Liver (tissue), 9 donors: ENCODE measurements around the gene FBXO10. TPM values are rescaled to one million over a fixed set of nuclear protein-coding genes. Genes with fewer than 3 reads are reported as not detected.

Experiments used
- DNase-seq: peaks from one replicate; pipeline ENCODE4 v3.0.0-alpha.2; 2017; ENCODE audit warnings: low spot score
- H3K27ac ChIP-seq, 2 donors: one replicate each; pipeline ENCODE4 v1.7.0; 2013; ENCODE audit warnings: inconsistent platforms in 2 of 2, low read length in 2 of 2, control low read depth in 1 of 2, low read depth in 1 of 2, mild to moderate bottlenecking in 1 of 2
- H3K27me3 ChIP-seq, 4 donors: one replicate each; pipeline versions ENCODE4 v1.6.1 to v1.7.0; 2013; ENCODE audit warnings: low read length in 3 of 4, inconsistent platforms in 1 of 4, mild to moderate bottlenecking in 1 of 4, moderate library complexity in 1 of 4; ENCODE audit not compliant: control insufficient read depth in 4 of 4, insufficient read depth in 4 of 4
- H3K36me3 ChIP-seq, 4 donors: one replicate each; pipeline versions ENCODE4 v1.6.1 to v1.7.0; 2013; ENCODE audit warnings: low read length in 3 of 4, mild to moderate bottlenecking in 3 of 4, low read depth in 1 of 4, moderate library complexity in 1 of 4; ENCODE audit not compliant: control insufficient read depth in 4 of 4, insufficient read depth in 3 of 4
- H3K4me1 ChIP-seq, 4 donors: one replicate each; pipeline versions ENCODE4 v1.6.1 to v1.7.0; 2013; ENCODE audit warnings: low read length in 3 of 4, mild to moderate bottlenecking in 3 of 4, moderate library complexity in 1 of 4; ENCODE audit not compliant: control insufficient read depth in 4 of 4, insufficient read depth in 4 of 4
- H3K4me3 ChIP-seq, 3 donors: one replicate each; pipeline versions ENCODE4 v1.6.1 to v1.7.0; 2013; ENCODE audit warnings: low read length in 3 of 3, control low read depth in 1 of 3, low read depth in 1 of 3, mild to moderate bottlenecking in 1 of 3
- H3K9ac ChIP-seq, 2 donors: one replicate each; pipeline ENCODE4 v1.7.0; 2013; ENCODE audit warnings: low read length in 2 of 2, mild to moderate bottlenecking in 2 of 2, moderate library complexity in 2 of 2, control low read depth in 1 of 2, low read depth in 1 of 2
- H3K9me3 ChIP-seq, 4 donors: one replicate each; pipeline versions ENCODE4 v1.6.1 to v1.7.0; 2013; ENCODE audit warnings: low read length in 3 of 4; ENCODE audit not compliant: control insufficient read depth in 4 of 4
- ATF3 ChIP-seq: IDR thresholded peaks from 2 replicates; pipeline ENCODE4 v1.6.1; 2016; ENCODE audit warnings: antibody characterized with exemption
- CTCF ChIP-seq: fragments of 150-350 bp; IDR thresholded peaks from 2 replicates; pipeline ENCODE4 v1.5.1; 2017; ENCODE audit warnings: improper control_type of control experiment, low read depth, low read length; ENCODE audit not compliant: missing input control
- EGR1 ChIP-seq, 2 donors: IDR thresholded peaks; 2 replicates each; pipeline ENCODE4 v1.6.1; 2016 to 2018; ENCODE audit warnings: antibody characterized with exemption in 2 of 2, low read depth in 2 of 2
- FOXA1 ChIP-seq: IDR thresholded peaks from 2 replicates; pipeline ENCODE4 v1.6.1; 2016; ENCODE audit warnings: antibody characterized with exemption
- FOXA2 ChIP-seq: IDR thresholded peaks from 2 replicates; pipeline ENCODE4 v1.6.1; 2016; ENCODE audit warnings: antibody characterized with exemption
- GABPA ChIP-seq, 2 donors: IDR thresholded peaks in 1 of 2; conservative IDR thresholded peaks in 1 of 2; 2 replicates each; pipeline ENCODE4 v1.6.1; 2016; ENCODE audit warnings: antibody characterized with exemption in 2 of 2, mild to moderate bottlenecking in 1 of 2, moderate library complexity in 1 of 2
- HNF4A ChIP-seq, 2 donors: conservative IDR thresholded peaks; 2 replicates each; pipeline ENCODE4 v1.6.1; 2016; ENCODE audit warnings: antibody characterized with exemption in 2 of 2, mild to moderate bottlenecking in 2 of 2
- HNF4G ChIP-seq: IDR thresholded peaks from 2 replicates; pipeline ENCODE4 v1.6.1; 2016; ENCODE audit warnings: antibody characterized with exemption
- JUND ChIP-seq, 2 donors: IDR thresholded peaks; 2 replicates each; pipeline ENCODE4 v1.6.1; 2016; ENCODE audit warnings: antibody characterized with exemption in 2 of 2
- MAX ChIP-seq: IDR thresholded peaks from 2 replicates; pipeline ENCODE4 v1.6.1; 2016; ENCODE audit warnings: antibody characterized with exemption
- NR2F2 ChIP-seq: IDR thresholded peaks from 2 replicates; pipeline ENCODE4 v1.6.1; 2016; ENCODE audit warnings: antibody characterized with exemption
- RAD21 ChIP-seq, 2 donors: IDR thresholded peaks; 2 replicates each; pipeline ENCODE4 v1.6.1; 2016; ENCODE audit warnings: antibody characterized with exemption in 2 of 2, mild to moderate bottlenecking in 2 of 2
- REST ChIP-seq: IDR thresholded peaks from 2 replicates; pipeline ENCODE4 v1.6.1; 2016; ENCODE audit warnings: antibody characterized with exemption, mild to moderate bottlenecking
- RXRA ChIP-seq, 2 donors: IDR thresholded peaks; 2 replicates each; pipeline ENCODE4 v1.6.1; 2017 to 2018; ENCODE audit warnings: antibody characterized with exemption in 2 of 2, mild to moderate bottlenecking in 1 of 2
- SP1 ChIP-seq: IDR thresholded peaks from 2 replicates; pipeline ENCODE4 v1.6.1; 2018; ENCODE audit warnings: antibody characterized with exemption, mild to moderate bottlenecking
- TAF1 ChIP-seq: conservative IDR thresholded peaks from 2 replicates; pipeline ENCODE4 v1.6.1; 2016; ENCODE audit warnings: antibody characterized with exemption, mild to moderate bottlenecking
- YY1 ChIP-seq: IDR thresholded peaks from 2 replicates; pipeline ENCODE4 v1.6.1; 2016; ENCODE audit warnings: antibody characterized with exemption, mild to moderate bottlenecking
- ZBTB33 ChIP-seq: IDR thresholded peaks from 2 replicates; pipeline ENCODE4 v1.6.1; 2016; ENCODE audit warnings: antibody characterized with exemption
- WGBS: extraction: QIAGEN DNeasy Blood & Tissue Kit; methylation state at CpG from one replicate; pipeline ENCODE4 v1.1.7; 2013; 5-methylcytosine and 5-hydroxymethylcytosine counted together
- polyA plus RNA-seq, 2 donors: library from polyadenylated mRNA; stranded (reverse) in 1 of 2; unstranded in 1 of 2; fragments of 200-250 nt in 1 of 2; fragments of >200 nt in 1 of 2; fragmentation: Nextera tagmentation in 1 of 2; extraction: Ambion mirVana in 1 of 2; gene quantifications; one replicate each; pipeline versions ENCODE4 v1.2.1 to v1.2.3, GENCODE V29; 2013 to 2015
- total RNA-seq, 2 donors: library from RNA; depleted of rRNA; stranded (reverse); fragments of >200 nt; gene quantifications; one replicate each; pipeline ENCODE4 v1.2.3, GENCODE V29; 2014
- donor health status: healthy.
- donor health status: healthy.
- donor health status: healthy.
- donor health status: healthy.
- donor health status: healthy.

The FBXO10 gene
- total and polyA plus RNA-seq, 4 donors, result 1.3 to 5.5 (median 4.1) TPM

- no peak for DNase-seq
- Histone ChIP-seq H3K9me3 (no peaks in the 10 kb centered on the region), H3K4me3 (no peak overlapping the region), H3K4me1 (no peaks in the 10 kb centered on the region), H3K27ac (no peak overlapping the region), H3K9ac (no peak overlapping the region), H3K27me3 (no peaks in the 10 kb centered on the region), H3K36me3 (peaks cover 0 to 17% (median under 1%) of the 10 kb centered on the region in 4 donors)
- TF ChIP-seq YY1, result no peak
- no peak for TF ChIP-seq GABPA (IDR thresholded peaks at IDR 0.05 in 1 of 2, conservative IDR thresholded peaks at IDR 0.05 in 1 of 2)
- no peak for TF ChIP-seq NR2F2
- no peak for TF ChIP-seq HNF4A (conservative IDR thresholded peaks at IDR 0.05)
- no peak for TF ChIP-seq REST
- TF ChIP-seq FOXA2, result no peak
- TF ChIP-seq HNF4G, result no peak
- no peak for TF ChIP-seq FOXA1
- no peak for TF ChIP-seq RAD21 (IDR thresholded peaks at IDR 0.05)
- TF ChIP-seq TAF1, result no peak
- no peak for TF ChIP-seq MAX
- TF ChIP-seq ATF3, result no peak
- no peak for TF ChIP-seq ZBTB33
- TF ChIP-seq EGR1 (IDR thresholded peaks at IDR 0.05; ENCODE audit: low read depth in 2 of 2), result no peak
- TF ChIP-seq JUND (IDR thresholded peaks at IDR 0.05), result no peak
- no peak for TF ChIP-seq SP1
- no peak for TF ChIP-seq RXRA (IDR thresholded peaks at IDR 0.05)
- no peak for TF ChIP-seq CTCF
- 94% methylated on average over 13 of the region's 13 CpGs for WGBS
Measured at GRCh38 chr9:37531699-37532098, 44.5 kb downstream of the FBXO10 start.
